ENCODE measurements around the gene WDR76.

- TF ChIP-seq CTCF (IDR thresholded peaks at IDR 0.05; ENCODE audit: poor library complexity) (no peak), EZH2phosphoT487 (IDR thresholded peaks at IDR 0.05; ENCODE audit: low read depth, severe bottlenecking, unreplicated experiment) (no peak)
These were observed 85.4 kb downstream of the WDR76 start for GRCh38 chr15:43912208-43912607.

Data from hepatocyte (in vitro differentiated cells).